Effector memory CD8-positive, alpha-beta T cell (primary cell): ENCODE results near the gene DNMT1.
A peak's percentile ranks its signal among the peaks of the same experiment; 100 is the strongest.

Experiments used
- ATAC-seq: fragments of 150-1000 bp; cut with Tn5 transposase; replicated peaks from 2 replicates; pipeline ENCODE4 v1.10.0; 2021; ENCODE audit warnings: mild to moderate bottlenecking, moderate library complexity
- DNase-seq, 3 experiments: peaks; one replicate each; pipeline ENCODE4 v3.0.0; 2021
- H3K27ac Mint-ChIP-seq, 2 donors: one replicate each; pipeline ENCODE4 v1.8.0; 2022; ENCODE audit warnings: mild to moderate bottlenecking in 2 of 2, mixed read lengths in 2 of 2, moderate library complexity in 2 of 2
- H3K27me3 Mint-ChIP-seq, 2 donors: one replicate each; pipeline ENCODE4 v1.8.0; 2022; ENCODE audit warnings: mixed read lengths in 2 of 2
- H3K36me3 Mint-ChIP-seq: one replicate; pipeline ENCODE4 v1.8.0; 2022; ENCODE audit warnings: mild to moderate bottlenecking, moderate library complexity, mixed read lengths; ENCODE audit not compliant: insufficient read depth
- H3K4me1 Mint-ChIP-seq, 2 donors: one replicate each; pipeline ENCODE4 v1.8.0; 2022; ENCODE audit warnings: low read depth in 2 of 2, mixed read lengths in 2 of 2
- H3K4me3 Mint-ChIP-seq, 2 donors: one replicate each; pipeline ENCODE4 v1.8.0; 2022; ENCODE audit warnings: mild to moderate bottlenecking in 2 of 2, mixed read lengths in 2 of 2, moderate library complexity in 2 of 2
- H3K9me3 Mint-ChIP-seq, 2 donors: one replicate each; pipeline ENCODE4 v1.8.0; 2022; ENCODE audit warnings: mixed read lengths in 2 of 2

DNMT1 gene

DNA sequence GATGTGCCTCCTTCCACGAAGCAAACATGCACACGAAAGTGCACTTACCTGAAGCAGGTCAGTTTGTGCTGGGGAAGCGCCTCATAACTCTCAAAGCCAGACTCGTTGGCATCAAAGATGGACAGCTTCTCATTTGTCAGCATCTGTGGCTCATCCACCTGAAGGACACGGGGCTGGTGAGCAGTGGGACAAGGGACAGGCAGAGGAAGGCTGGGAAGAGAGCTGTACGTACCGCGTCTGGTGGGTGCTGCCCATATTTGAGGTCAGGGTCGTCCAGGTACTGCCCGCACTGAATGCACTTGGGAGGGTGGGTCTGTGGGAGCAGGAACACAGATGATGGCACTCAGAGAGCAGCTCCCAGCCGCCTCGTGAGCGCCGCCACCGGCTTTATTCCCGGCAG, 35.1 kb downstream of the DNMT1 start:
- no peak for DNase-seq
- H3K27ac Mint-ChIP-seq, result no peak overlapping the region
- H3K27me3 Mint-ChIP-seq, result no peaks in the 10 kb centered on the region
- H3K4me3 Mint-ChIP-seq, result no peak overlapping the region
- no peaks in the 10 kb centered on the region for H3K9me3 Mint-ChIP-seq
- no peak for ATAC-seq
- no peaks in the 10 kb centered on the region for H3K4me1 Mint-ChIP-seq
- peaks cover 86% of the 10 kb centered on the region for H3K36me3 Mint-ChIP-seq

DNA sequence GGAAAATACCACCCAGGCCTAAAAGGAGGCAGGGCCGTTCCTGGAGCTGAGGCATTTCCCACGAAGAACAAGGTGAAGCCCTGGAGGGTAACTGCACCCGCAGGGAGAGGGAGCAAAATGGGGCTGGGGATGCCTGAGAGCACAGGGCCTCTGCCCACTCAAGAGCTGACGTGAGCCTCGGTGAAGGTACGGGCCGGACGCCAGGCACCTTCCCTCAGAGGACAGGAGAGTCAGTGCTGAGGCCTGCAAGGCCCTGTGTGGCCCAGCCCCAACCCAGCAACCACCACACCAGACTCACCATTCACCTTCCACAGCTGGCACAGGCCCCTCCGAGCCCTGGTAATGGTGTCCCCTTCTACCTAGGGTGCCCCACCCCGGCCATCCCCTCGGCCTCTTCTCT, 36.3 kb downstream of the DNMT1 start:
- Mint-ChIP-seq H3K4me1 (no peaks in the 10 kb centered on the region), H3K27me3 (no peaks in the 10 kb centered on the region), H3K27ac (peak overlapping the region; percentile 57 to 59), H3K4me3 (no peak overlapping the region), H3K9me3 (no peaks in the 10 kb centered on the region), H3K36me3 (peaks cover 86% of the 10 kb centered on the region)
- ATAC-seq (no peak), DNase-seq (no peak)

DNA sequence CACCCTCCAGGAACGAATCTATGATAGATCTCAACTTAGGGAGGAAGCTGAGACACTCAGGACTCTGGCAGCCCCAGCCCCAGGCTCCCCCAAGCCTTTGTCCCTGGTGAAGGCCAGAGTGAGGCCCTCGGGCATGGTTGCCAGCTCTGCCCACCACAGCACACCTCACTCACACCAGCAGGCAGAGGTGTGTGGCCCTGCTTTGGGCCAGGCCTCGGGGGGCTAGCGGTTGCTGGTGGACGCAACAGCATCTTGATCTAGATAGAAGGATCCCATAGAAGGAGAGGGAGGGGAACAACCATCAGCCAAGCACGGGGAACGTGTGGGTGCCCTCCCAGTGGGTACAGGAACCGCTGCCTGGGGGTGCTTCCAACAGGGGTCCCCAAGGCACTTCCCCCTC, 36.7 kb downstream of the DNMT1 start:
- Mint-ChIP-seq H3K36me3 (peaks cover 86% of the 10 kb centered on the region), H3K4me3 (no peak overlapping the region), H3K27me3 (no peaks in the 10 kb centered on the region), H3K27ac (peak overlapping the region; percentile 11 to 59), H3K9me3 (no peaks in the 10 kb centered on the region), H3K4me1 (no peaks in the 10 kb centered on the region)
- DNase-seq (no peak), ATAC-seq (no peak)

DNA sequence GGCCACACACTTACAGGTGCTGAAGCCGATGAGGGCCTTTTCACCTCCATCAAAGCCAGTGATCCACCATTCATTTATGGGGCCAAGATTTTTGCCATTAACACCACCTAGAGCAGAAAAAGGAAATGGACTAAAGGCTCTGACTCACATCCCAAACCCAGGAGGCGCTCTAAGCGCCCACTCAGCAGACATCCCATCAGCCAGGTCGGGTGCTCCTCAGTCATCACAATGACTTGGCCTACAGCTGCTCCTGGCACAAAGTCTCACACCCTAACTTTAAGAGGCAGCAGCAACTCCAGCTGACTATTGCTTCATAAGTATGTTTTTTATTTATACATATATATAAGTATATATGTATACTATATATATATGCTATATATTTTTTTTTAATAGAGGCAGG, 38.9 kb downstream of the DNMT1 start:
- Mint-ChIP-seq H3K27me3 (no peaks in the 10 kb centered on the region), H3K4me1 (no peaks in the 10 kb centered on the region), H3K9me3 (no peaks in the 10 kb centered on the region), H3K27ac (no peak overlapping the region), H3K36me3 (peaks cover 87% of the 10 kb centered on the region), H3K4me3 (no peak overlapping the region)
- ATAC-seq (no peak), DNase-seq (no peak)

DNA sequence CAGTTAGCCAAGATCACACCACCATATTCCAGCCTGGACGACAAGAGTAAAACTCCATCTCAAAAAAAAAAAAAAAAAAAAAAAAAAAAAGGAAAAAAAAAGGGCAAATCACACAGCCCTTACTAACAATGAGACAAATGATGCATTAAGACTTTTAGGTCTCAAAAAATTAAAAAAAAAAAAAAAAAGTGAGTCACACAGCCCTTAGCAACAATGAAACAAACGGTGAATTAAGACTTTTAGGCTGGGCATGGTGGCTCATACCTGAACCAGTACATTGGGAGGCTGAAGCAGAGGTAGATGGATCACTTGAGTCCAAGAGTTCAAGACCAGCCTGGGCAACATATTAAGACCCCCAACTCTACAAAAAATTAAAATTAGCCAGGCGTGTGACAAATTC, 42.7 kb downstream of the DNMT1 start:
- ATAC-seq, result no peak
- Mint-ChIP-seq H3K27me3 (no peaks in the 10 kb centered on the region), H3K27ac (no peak overlapping the region), H3K9me3 (no peaks in the 10 kb centered on the region), H3K4me1 (no peaks in the 10 kb centered on the region), H3K36me3 (peaks cover 90% of the 10 kb centered on the region), H3K4me3 (no peak overlapping the region)
- no peak for DNase-seq

DNA sequence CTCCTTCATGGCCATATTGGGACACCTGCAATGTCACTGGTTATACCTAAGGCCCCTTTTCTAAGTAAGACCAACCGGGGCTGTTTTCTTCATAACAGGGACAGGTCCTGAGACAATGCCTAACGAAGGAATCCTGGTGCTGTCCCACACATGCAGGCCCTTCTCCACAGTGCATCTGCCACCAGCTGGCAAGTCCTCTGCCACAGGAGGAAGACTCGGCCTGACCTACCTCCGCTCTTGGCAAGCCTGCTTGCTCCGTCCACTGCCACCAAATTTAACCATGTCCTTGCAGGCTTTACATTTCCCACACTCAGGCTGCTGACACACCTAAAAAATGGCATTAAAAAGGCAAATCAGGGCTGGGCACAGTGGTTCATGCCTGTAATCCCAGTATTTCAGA, 43.2 kb downstream of the DNMT1 start:
- Mint-ChIP-seq H3K27me3 (no peaks in the 10 kb centered on the region), H3K4me3 (no peak overlapping the region), H3K27ac (peak overlapping the region in 1 of 2 donors; percentile 49), H3K4me1 (no peaks in the 10 kb centered on the region), H3K36me3 (peaks cover 90% of the 10 kb centered on the region), H3K9me3 (no peaks in the 10 kb centered on the region)
- ATAC-seq (no peak), DNase-seq (no peak)

DNA sequence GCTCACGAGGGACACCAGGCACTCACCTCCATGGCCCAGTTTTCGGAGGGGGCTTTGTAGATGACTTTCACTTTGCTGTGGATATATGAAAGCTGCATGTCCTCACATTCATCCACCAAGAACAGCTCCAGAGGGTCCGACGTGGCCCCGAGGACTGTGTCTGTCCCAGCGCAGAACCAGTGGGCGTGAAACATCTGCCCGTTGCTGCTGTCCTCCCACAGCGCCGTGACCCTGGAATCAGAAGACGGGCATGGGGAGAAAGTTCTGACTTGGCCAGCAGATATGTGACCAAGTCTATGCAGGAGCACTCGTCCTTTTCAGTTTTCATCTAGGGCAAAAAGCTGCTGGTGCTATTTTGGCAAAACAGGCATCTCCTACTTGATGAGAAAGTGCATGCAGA, 45.3 kb downstream of the DNMT1 start:
- H3K9me3 Mint-ChIP-seq, result no peaks in the 10 kb centered on the region
- no peak overlapping the region for H3K4me3 Mint-ChIP-seq
- peaks cover 0 to 3% of the 10 kb centered on the region in 2 donors for H3K4me1 Mint-ChIP-seq
- peaks cover 95% of the 10 kb centered on the region for H3K36me3 Mint-ChIP-seq
- no peaks in the 10 kb centered on the region for H3K27me3 Mint-ChIP-seq
- DNase-seq (no peak), ATAC-seq (no peak)
- no peak overlapping the region for H3K27ac Mint-ChIP-seq

DNA sequence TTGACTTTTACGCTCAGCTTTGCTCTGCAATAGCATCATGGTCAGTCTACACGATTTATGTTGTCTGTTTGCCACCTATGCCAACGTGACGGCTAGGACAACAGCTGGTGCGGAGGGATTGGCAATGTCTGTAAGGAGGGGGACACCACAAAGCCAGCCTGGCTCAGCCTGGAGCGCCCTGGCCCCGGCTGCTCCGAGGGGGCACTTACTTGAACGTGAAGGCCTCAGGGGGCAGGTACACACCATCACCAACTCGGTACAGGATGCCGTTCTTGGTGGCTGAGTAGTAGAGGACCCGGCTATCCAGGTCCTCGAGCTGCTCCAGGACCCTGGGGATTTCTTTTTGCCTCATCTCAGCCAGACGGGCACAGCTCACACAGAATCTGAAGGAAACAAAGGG, 48.6 kb downstream of the DNMT1 start:
- H3K27ac Mint-ChIP-seq, result peak overlapping the region in 1 of 2 donors; percentile 31

DNA sequence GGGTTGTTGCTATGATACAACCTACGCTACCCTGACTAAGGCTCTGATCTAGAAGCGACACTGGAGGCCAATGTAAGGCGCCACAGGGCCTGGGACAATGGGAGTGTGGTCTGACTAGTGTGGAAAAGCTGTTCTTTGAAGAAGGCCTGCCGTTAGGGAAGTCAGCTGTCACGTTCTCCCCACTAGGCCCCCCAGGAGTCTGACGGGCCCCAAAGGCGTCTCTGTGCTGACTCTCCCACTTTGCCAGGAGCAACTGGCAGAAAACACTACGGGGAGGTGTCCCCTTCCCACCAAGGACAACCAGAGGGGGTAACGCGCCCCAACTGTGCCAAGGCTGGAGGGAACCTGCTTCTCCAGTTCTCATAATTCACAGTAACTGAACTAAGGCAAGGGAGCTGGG, 49.7 kb downstream of the DNMT1 start:
- Mint-ChIP-seq H3K9me3 (no peaks in the 10 kb centered on the region), H3K27me3 (no peaks in the 10 kb centered on the region), H3K36me3 (peaks cover 71% of the 10 kb centered on the region), H3K4me3 (no peak overlapping the region), H3K27ac (peak overlapping the region; percentile 31 to 94), H3K4me1 (peaks cover 12 to 25% of the 10 kb centered on the region in 2 donors)
- ATAC-seq (no peak), DNase-seq (no peak)

More for the DNA sequence above, 48.6 kb downstream of the DNMT1 start:
- Mint-ChIP-seq H3K36me3 (peaks cover 77% of the 10 kb centered on the region), H3K27me3 (no peaks in the 10 kb centered on the region), H3K9me3 (no peaks in the 10 kb centered on the region), H3K4me1 (peaks cover 12 to 24% of the 10 kb centered on the region in 2 donors), H3K4me3 (no peak overlapping the region)
- no peak for DNase-seq
- ATAC-seq, result no peak

DNA sequence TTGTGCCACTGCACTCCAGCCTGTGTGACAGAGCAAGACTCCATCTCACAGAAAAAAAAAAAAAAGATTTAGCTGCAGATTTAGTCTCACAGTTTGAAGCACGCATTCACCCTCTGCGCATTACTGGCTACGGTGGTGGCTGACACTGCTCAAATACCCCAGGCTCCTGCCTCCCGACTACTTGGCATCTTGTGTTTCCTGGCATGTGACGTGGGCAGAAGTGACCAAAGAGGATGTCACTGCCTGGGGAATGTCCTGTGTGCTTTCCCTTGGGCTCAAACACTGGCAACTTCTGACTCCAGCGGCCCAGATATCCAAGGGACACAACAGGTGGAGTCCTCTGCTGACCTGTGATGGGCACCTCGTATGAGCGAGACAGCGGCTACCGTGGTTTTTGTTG, 50.4 kb downstream of the DNMT1 start:
- H3K27ac Mint-ChIP-seq, result peak overlapping the region; percentile 94 to 96
- peak overlapping the region in 1 of 2 donors; percentile 10 for H3K4me3 Mint-ChIP-seq
- peaks cover 12 to 26% of the 10 kb centered on the region in 2 donors for H3K4me1 Mint-ChIP-seq
- H3K27me3 Mint-ChIP-seq, result no peaks in the 10 kb centered on the region
- peaks cover 71% of the 10 kb centered on the region for H3K36me3 Mint-ChIP-seq
- no peaks in the 10 kb centered on the region for H3K9me3 Mint-ChIP-seq
- DNase-seq (no peak), ATAC-seq (no peak)

DNA sequence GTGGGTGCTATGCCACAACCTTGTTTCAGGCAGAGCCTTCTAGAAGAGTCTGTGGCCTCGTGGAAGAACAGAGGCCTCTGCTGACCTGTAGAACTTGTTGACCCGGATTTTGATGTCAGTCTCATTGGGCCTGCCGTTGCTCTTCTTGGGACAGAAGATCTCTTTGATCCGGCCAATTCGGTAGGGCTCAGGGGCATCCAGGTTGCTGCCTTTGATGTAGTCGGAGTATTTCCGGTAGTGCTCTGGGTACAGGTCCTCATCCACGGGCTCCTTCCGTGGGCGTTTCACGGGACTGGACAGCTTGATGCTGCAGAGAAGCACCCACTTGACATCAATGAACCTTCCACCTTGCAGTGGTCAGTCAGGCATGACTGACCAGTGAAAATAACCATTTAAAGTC, 51.1 kb downstream of the DNMT1 start:
- Mint-ChIP-seq H3K36me3 (peaks cover 65% of the 10 kb centered on the region), H3K4me1 (peaks cover 12 to 28% of the 10 kb centered on the region in 2 donors), H3K4me3 (peak overlapping the region; percentile 75 to 79), H3K9me3 (no peaks in the 10 kb centered on the region), H3K27ac (peak overlapping the region; percentile 94 to 96), H3K27me3 (no peaks in the 10 kb centered on the region)
- no peak for DNase-seq
- no peak for ATAC-seq

DNA sequence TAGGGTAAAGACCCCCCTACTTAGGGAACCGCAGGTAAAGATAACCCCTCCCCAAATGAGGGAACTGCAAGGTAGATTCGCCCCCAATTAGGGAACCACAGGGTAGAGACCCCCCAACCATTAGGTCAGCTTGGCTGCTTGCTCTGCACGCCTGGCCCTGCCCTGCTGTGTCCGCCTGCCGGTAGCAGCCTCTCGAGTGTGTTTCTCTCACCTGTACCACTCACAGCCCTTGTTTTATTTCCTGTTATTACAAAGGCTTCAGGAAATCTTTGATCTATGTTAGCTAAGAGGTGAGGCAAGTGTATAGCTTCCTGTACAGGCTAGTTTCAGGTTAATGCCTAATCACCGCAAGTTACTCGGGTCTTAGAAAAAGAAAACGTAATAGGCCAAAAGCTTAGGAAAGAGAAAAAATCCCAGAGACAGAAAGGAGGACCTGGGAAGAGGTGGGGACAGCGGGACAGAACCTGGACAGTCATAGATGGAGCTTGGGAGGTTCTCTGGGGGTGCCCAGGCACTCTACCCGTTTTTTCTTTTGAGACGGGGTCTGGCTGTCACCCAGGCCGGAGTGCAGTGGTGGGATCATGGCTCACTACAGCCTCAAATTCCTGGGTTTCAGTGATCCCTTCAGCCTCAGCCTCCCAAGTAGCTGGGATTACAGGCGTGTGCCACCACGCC, 51.9 kb downstream of the DNMT1 start:
- no peaks in the 10 kb centered on the region for H3K27me3 Mint-ChIP-seq
- no peaks in the 10 kb centered on the region for H3K9me3 Mint-ChIP-seq
- DNase-seq (peak; percentile 27 to 37 (median 32)), ATAC-seq (peak; percentile 99)
- H3K4me3 Mint-ChIP-seq, result peak overlapping the region; percentile 75 to 79
- H3K27ac Mint-ChIP-seq, result peak overlapping the region; percentile 94 to 96
- peaks cover 12 to 29% of the 10 kb centered on the region in 2 donors for H3K4me1 Mint-ChIP-seq
- peaks cover 65% of the 10 kb centered on the region for H3K36me3 Mint-ChIP-seq

DNA sequence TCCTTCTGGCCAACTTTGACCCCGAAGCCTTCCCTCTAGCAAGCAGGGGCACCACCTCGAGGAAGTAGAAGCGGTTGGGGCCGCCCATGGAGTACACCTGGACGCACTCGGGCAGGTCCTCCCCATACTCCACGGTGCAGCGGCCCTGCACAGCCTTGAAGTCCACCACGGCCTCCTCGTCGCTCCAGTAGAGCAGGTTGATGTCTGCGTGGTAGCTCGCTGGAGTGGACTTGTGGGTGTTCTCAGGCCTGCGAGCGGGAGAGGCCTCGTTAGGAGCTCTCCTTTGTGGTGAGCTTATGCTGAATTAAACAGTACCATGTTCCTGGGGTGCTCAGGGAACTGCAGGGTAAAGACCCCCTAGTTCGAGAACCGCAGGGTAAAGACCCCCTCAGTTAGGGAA, 52.8 kb downstream of the DNMT1 start:
- DNase-seq (no peak), ATAC-seq (no peak)
- Mint-ChIP-seq H3K9me3 (no peaks in the 10 kb centered on the region), H3K4me1 (peaks cover 12 to 31% of the 10 kb centered on the region in 2 donors), H3K4me3 (peak overlapping the region; percentile 10 to 75), H3K27me3 (no peaks in the 10 kb centered on the region), H3K27ac (peak overlapping the region; percentile 94 to 96), H3K36me3 (peaks cover 66% of the 10 kb centered on the region)

DNA sequence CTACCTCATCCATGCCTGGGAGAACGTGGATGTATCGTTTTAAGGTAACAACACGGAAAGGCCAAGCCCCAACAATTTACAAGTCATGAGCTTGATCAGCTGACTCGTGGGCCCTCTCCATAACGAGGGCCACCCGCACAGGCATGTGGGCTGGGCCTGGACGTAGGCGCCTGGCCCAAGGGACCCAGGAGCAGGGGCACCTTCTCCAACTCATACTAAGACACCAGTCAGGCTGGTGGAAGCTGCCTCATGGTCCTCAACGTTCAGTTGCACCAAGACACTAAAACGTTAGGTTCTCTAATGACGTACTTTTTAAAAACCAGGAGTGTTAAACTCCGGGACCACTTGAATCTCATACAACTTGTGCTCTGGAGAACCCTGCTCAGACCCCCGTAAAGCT, 53.3 kb downstream of the DNMT1 start:
- no peaks in the 10 kb centered on the region for H3K9me3 Mint-ChIP-seq
- DNase-seq (no peak), ATAC-seq (no peak)
- H3K27ac Mint-ChIP-seq, result peak overlapping the region; percentile 19 to 94
- H3K36me3 Mint-ChIP-seq, result peaks cover 66% of the 10 kb centered on the region
- H3K4me1 Mint-ChIP-seq, result peaks cover 12 to 31% of the 10 kb centered on the region in 2 donors
- no peaks in the 10 kb centered on the region for H3K27me3 Mint-ChIP-seq
- peak overlapping the region; percentile 10 to 75 for H3K4me3 Mint-ChIP-seq
